ENCODE results near the gene OR10H5.
"Not testable (repeated sequence)": the region's sequence is repeated elsewhere in the genome, so short reads cannot be mapped to it uniquely, and the experiment has no call there.

The OR10H5 gene, protein sequence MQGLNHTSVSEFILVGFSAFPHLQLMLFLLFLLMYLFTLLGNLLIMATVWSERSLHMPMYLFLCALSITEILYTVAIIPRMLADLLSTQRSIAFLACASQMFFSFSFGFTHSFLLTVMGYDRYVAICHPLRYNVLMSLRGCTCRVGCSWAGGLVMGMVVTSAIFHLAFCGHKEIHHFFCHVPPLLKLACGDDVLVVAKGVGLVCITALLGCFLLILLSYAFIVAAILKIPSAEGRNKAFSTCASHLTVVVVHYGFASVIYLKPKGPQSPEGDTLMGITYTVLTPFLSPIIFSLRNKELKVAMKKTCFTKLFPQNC

DNA sequence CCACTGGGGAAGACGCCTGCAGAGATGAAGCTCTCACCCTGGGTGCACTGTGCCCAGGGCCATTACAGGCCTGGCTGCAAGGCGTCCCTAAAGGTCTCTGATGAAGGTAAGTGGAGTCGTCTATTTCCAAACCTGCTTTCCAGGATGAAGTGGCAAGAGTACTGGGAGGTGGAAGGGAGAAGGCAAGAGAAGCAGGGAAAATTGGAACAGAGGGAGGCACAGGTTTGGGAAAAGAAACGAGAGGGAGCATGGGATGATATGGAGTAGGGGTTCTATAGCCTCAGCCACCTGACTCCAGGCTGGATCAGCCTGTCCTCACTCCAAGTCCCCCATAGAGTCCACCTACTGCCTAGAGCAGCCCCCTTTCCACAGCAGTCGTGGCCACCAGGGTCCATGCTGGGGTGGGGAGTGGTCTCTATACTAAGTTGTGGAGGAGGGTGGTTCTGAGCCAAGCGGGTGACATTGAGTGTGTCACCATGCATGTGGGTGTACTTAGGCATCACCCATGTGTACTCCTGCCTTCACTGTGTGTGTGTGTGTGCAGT is at the start of gene OR10H5:
Gene OR10H5, plus strand, starts transcription at position 51 of the 545 bp plus-strand sequence. CDS start 6,388 bp downstream, outside the sequence.
- no peak for FAIRE-seq
- no peak for DNase-seq (ENCODE audit: extremely low spot score, insufficient read length, low read depth)

DNA sequence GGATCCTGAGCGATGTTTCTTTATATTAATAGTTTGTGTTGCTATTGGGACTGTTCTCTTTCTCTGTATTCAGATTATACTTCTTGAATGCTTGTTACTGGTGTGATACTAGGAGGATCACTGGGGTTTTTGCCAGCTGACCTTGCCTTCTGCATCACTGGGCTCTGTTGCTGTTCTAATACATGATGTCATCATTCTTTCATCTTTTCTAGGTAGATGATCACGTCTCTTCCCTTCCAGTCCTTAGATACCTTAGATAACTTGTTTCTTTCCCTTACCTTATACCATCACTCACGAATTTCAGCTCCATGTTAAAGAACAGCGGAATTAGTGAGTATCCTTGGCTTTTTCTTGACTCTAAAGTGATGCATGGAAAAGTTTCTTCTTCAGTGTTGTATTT is 49.7 kb upstream of the OR10H5 start, which contains the start of gene OR10H3:
Gene OR10H3, plus strand, starts transcription at position 264 of the 400 bp plus-strand sequence. CDS start 3,408 bp downstream, outside the sequence.
- DNase-seq (ENCODE audit: extremely low spot score, insufficient read length, low read depth) (no peak), FAIRE-seq (no peak)

DNA sequence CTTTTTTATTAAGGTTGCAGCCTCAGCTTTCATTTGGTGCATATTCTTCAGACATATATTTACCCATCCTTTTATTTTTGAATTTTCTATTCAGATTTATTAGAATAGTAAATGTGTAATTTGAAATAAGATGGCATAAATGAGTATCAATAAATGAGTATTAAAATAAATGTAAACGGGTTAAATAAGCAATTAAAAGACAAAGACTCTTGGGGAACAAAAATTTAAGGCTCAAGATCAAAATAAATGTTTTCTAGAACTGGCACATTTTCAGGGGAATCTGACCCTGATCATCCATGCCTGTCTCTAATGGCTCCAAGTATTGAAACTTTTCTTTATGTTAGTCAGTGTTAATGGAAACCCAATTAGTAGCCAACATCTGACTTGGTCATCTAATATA is 46.7 kb upstream of the OR10H5 start:
- FAIRE-seq: no peak
- no peak for DNase-seq (ENCODE audit: extremely low spot score, insufficient read length, low read depth)

DNA sequence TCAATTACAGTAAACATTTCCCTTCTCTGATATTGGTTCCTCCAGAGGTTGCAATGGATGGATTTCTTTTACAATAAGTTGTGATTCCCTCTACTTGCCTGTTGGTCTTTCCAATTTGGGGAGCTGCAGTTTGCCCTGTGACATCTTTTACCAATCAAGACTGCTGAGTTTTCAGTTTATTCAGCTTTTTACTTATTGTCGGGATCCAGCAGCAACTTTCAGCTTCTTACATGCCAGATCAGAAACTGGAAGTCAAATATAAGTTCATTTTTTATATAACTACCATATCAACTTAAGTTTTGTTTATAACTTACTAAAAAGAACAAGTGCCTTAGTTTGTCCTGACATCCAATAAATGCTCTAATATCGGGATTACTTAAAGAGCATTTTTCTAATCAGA is 39.2 kb upstream of the OR10H5 start:
- DNase-seq (ENCODE audit: extremely low spot score, insufficient read length, low read depth): no peak
- no peak for FAIRE-seq

DNA sequence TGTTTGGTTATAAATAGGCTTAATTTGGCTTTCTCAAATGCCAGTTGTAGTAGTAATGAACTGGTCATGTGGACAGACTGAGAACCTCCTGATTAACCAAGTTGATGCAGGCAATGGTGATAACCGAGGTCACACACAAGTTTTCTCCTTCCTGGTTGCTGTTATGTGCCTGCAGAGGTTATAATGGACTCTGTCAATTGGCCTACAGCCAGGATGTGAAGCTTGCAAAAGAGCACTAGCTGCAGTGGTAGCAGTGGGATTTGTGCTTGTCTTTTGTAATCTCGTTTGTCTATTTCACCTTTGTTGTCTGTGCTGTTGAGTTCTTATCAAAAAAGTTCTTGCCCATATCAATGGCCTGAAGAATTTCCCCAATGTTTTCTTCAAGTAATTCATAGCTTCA is 29.1 kb upstream of the OR10H5 start:
- no peak for FAIRE-seq
- DNase-seq (ENCODE audit: extremely low spot score, insufficient read length, low read depth): no peak

DNA sequence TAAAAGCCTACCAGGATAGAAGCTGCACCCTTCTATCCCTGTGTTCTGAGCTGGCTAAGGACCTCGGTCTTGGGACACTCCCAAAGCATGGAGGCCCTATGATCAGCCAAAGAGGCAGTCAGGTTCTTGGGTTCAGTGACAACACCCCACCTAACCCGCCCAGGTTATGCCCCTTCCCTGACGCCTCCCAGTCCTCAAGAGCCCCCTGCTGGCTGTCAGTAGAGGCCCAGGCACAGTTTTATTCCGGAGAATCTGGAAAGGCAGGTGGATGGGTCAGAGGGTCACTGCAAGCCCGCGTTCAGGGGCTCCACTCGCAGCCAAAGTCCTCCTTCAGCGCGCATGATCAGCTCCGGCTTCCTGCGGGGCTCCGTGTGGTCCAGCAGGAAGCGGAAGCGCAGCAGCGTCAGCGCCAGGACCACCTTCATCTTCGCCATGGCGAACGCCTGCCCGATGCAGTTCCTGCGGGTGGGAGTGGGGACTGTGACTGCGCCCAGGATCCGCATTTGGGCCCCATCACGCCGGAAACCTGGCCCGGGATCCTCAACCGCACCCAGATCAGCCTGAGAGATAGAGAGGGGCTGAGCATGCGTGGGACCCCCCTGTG is 27.4 kb upstream of the OR10H5 start:
- FAIRE-seq (no peak), DNase-seq (ENCODE audit: extremely low spot score, insufficient read length, low read depth) (no peak)

DNA sequence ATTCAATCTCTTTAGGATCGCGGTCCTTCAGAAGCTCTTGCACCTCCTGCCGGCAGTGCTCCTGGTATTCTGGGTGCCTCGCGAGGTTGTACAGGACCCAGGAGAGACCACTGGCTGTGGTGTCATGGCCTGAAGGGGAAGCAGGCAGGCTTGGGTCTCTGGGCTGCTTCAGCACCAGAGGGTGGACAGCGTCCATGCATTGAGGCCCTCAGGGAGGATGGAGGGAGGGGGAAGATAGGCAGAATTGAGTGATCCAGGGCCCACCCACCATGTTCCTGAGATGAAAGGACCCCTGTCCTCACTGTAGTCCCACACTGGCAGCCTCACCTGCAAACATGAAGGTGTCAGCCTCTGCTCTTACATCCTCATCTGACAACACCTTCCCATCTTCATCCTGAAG is 17.9 kb upstream of the OR10H5 start:
- no peak for DNase-seq (ENCODE audit: extremely low spot score, insufficient read length, low read depth)
- no peak for FAIRE-seq

DNA sequence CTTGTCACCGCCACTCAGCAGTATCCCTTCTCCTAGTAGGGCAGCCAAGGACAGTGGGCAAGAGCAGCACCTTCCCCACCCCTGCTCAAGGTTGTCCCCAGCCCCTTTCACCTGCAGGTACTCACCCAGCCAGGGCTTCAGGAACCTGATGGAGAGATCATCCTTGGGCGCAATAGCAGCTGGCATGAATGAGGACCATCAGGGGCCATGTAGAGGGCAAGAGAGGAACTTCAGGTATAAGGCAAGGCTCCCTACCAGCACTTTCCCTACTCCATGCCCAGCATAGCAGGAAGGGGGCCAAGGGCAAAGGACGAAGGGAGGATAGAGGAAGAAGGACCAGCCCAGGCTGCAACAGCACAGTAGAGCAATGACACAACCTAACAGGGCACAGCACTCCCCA is 13.3 kb upstream of the OR10H5 start:
- DNase-seq (ENCODE audit: extremely low spot score, insufficient read length, low read depth); FAIRE-seq: not testable (repeated sequence)

DNA sequence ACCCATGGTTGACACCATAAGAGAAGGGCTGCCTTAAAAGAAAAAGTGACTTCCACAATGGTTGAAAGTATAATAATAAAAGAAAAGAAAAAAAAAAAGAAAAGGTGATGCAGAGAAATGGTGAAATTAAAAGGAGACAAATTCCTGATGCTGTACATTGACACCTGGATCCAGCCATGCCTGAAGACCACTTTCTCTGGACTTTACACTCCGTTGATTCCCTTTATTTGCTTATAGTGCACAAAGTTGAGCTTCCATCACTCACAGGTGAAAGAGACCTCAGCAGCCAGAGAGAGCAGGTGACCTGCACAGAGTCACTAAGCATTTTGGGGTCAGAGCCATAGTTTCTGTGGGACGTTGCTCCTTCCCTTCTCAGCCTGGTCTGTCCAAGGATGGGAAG is 12.2 kb upstream of the OR10H5 start:
- DNase-seq (ENCODE audit: extremely low spot score, insufficient read length, low read depth) (no peak), FAIRE-seq (no peak)

DNA sequence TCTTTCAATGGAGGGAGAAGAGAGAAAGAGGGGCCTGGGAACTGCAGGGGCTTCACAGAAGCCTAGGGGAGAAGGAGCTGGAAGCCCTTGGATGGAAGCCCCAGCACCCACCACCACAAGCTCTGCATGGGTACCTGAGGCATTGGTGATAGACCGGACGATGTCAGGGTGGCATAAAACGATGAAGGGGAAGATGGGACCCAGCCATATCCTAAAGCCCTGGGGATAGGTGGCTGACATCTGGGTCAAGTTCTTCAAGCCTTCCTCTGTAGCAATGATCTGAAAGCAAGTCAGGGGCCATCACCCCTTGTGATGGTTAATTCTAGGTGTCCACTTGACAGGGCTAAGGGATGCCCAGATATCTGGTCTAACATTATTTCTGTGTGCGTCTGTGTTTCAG is 11.2 kb upstream of the OR10H5 start:
- no peak for FAIRE-seq
- DNase-seq (ENCODE audit: extremely low spot score, insufficient read length, low read depth): no peak

DNA sequence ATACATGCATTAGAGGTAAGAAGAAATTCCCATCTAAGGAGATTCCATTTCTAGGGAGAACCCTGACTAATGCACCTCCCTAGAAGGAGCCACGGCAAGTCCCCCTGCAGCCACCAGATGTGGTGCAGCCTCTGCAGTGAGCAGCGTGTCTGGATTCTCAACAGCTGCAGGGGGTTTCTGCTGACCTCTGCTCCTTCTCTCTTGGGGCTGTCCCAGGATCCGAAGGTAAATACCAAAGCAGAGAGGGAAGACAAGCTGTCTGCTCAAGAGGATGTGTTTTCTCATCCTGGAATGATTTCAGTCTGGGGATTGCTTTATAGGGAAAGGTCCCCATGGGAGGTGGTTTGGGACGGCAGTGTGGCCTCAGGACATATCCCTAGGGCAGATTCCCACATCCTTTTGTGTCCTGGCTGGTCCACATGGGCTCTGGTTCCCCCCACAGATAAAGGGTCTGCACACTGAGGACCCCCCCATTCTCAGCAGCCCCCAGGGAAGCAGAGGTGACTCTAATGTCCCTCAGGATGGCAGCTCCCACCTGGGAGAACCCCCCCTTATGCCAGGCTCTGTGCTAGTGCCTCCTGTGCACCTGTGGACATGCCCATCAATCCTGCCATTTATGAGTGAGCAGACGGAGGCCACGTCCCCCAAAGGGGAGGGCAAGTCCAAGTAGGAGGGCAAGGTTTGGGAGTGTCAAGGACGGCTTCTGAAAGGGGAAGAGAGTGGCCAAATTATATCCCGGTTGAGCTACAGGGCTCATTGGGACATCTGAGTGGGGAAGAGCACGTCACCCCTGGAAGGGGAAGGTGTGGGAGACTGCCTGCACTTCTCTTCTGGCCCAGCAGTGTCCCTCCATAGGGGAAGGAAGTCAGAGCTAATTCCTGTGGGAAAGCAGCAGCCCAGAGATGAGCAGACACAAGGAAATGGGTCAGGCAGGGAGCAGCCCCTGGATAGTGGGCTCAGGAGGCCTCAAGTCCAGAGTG is 10.2 kb upstream of the OR10H5 start:
- DNase-seq (ENCODE audit: extremely low spot score, insufficient read length, low read depth) (no peak), FAIRE-seq (no peak)

DNA sequence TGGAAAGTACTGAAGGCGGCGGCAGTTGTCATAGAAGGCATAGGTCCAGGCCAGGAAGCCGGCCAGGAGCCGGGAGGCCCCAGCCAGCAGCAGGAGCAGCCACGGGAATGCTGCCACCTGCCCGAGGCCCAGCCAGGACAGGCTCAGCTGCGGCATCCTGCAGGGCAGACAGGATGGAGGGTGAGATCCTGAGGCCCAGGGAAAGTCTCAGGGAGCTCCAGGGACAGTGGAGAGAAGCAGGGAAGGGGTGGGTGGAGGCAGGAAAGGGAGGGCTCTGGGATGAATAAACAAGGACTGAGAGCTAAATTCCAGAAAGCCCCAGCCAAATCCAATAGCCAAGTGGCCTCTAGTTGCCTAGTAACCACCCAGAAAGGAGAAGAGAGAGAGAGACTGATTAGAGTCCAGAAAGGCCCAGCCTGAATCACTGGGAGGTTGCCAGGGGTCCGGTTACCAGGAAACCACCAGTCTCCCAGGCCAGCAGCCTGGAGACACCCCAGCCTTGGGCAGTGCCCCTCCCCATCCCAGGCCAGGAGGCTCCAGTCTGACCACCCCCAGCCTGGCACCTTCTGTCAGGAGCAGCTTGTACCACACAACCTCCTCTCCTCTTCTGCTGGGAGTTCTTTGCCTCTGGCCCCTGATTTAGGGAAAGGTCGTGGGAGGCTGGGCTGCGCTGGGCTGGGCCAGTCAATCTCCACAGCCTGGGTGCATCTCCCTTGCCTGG is 7.5 kb upstream of the OR10H5 start:
- no peak for DNase-seq (ENCODE audit: extremely low spot score, insufficient read length, low read depth)

DNA sequence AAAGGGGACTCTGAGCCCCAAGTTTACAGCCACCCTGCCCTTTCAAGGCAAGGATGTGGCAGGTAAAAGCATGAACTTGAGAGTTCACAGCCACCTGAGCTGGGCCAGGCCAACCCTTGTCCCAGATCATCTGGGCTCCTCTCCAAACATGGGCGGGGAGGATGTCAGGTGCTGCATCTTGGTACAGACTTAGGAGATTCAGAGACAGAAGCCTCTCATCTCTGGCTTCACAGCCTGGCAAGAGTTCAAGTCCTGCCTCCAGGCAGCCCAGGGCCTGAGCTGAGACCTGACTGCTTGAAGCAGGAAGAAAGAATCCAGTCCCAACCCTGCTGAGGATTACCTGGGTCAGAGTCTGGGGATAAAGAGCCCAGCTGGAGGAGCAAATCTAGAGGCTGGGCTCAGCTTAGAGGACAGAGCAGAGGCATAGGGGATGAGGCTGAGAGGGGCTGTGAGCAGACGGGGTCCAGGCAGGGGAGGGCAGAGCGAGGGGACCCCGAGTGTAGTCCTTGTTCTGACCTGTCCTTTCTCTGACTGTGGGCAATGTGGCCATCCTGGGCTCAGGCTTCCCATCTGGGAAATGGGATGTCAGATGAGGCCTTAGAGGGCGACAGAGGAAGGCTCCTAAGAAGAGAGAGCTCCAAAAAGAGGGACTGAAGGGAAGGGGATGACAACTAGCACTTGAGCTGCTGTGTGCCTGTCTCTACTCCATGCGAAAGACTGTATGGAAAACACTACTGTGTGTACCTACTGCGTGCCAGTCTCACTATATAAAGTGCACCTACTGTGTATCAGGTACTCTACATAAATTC is 6.6 kb upstream of the OR10H5 start:
- FAIRE-seq (no peak), DNase-seq (ENCODE audit: extremely low spot score, insufficient read length, low read depth) (no peak)

More for the DNA sequence above, 7.5 kb upstream of the OR10H5 start:
- no peak for FAIRE-seq

DNA sequence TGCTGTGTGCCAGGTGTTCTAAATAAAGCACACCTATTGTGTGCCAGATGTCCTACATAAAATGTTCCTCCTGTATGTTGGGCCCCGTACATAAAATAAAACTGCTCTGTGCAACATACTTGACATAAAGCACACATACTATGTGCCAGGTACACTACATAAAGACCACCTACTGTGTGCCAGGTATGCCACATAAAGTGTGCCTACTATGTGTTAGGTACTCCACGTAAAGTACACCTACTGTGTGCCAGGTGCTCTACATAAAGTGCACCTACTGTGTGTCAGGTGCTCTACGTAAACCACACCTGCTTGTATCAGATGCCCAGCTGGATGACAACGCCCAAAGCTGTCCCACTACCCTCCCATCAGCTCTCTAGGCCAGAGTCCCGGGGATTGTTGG is 5.8 kb upstream of the OR10H5 start:
- FAIRE-seq (no peak), DNase-seq (ENCODE audit: extremely low spot score, insufficient read length, low read depth) (no peak)

DNA sequence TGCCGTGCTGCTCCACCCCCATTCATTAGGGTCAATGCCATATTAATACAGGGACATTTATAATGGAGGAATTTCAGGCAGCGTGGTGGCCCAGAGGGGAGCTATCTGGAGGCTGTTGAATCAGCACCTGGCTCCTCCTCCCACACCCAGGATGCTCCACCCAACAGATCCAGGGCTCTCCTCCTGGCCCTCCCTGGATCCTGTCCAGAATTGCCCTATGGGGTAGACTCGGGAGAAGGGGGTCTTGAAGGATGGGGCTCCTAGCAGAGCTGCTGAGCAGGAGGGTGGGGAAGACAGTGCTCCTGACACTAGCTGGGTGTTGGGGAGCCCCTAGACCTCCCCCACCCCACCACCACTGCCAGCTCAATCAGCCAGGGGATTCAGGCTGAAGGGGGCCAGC is 5.2 kb upstream of the OR10H5 start:
- FAIRE-seq: no peak
- DNase-seq (ENCODE audit: extremely low spot score, insufficient read length, low read depth): no peak

DNA sequence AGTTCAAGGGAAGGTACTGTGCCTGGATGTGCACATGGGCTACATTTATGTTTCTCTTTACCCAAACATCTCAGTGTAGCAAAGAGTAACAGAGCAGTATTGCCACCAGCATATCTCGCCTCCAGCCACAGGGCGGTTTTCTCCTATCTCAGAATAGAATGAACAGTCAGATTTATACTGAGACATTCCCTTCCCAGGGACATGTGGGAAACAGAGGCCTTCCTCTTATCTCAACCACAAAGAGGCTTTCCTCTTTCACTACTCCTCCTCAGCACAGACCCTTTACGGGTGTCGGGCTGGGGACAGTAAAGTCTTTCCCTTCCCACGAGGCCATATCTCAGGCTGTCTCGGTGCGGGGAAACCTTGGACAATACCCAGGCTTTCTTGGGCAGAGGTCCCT is 4.6 kb upstream of the OR10H5 start:
- not testable (repeated sequence) for DNase-seq (ENCODE audit: extremely low spot score, insufficient read length, low read depth); FAIRE-seq

DNA sequence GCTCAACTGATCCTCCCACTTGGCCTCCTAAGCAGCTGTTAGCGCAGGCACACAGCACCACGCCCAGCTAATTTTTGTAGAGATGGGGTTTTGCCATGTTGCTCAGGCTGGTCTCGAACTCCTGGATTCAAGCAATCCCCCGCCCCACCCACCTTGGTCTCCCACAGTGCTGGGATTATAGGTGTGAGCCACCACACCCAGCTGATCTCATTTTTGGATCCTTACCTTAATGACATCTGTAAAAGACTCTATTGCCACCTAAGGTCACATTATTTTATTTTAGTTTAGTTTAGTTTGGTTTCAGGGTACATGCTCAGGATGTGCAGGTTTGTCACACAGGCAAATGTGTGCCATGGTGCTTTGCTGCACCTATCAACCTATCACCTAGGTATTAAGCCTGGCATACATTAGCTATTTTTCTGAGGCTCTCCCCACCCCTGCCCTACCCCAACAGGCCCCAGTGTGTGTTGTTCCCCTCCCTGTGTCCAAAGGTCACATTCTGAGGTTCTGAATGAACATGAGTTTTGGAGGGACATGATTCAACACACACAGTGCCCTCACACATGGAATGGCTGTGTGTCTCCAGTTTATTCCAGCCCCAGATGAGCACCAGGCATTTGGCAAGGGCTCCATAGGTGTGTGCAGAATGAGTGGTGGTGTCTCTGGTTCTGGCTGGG is 1.3 kb downstream of the OR10H5 start:
- DNase-seq (ENCODE audit: extremely low spot score, insufficient read length, low read depth): no peak
- no peak for FAIRE-seq

DNA sequence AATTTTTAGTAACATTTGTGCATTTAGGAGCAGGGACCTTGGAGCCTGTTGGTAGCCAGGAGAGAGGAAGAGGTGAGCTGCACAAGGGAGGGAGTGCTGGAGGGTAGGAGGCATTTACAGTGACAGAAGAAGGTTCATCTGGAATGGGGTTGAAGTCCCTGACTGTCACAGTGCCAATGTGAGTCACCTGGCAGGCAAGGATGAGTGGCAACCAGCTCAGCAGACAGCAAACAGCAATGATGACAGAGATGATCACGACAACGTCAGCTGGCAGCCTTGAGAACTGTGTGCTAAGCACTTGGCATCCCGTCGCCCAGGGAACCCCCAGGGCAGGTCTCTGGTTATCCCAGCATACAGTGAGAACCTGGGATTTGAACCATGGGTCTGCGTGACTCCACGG is 2.6 kb downstream of the OR10H5 start:
- DNase-seq (ENCODE audit: extremely low spot score, insufficient read length, low read depth) (no peak), FAIRE-seq (no peak)
